CD4-positive, alpha-beta memory T cell (primary cell): ENCODE data around the gene ODF2L. TPM values are rescaled to one million over a fixed set of nuclear protein-coding genes. Genes with fewer than 3 reads are reported as not detected.

Experiments used
- CTCF ChIA-PET: fragments of 350-600 bp; sonication (Branson Sonifier 250); formaldehyde crosslinking; loops from one replicate; lab custom pipeline; 2021; ENCODE audit warnings: inconsistent platforms; ENCODE audit not compliant: partially characterized antibody; lab: Charles Lee
- POLR2A ChIA-PET: fragments of 350-600 bp; sonication (Branson Sonifier 250); formaldehyde crosslinking; loops from one replicate; lab custom pipeline; 2021; ENCODE audit not compliant: partially characterized antibody; lab: Charles Lee
- DNase-seq, 5 donors: peaks; one replicate each; pipeline versions ENCODE4 v3.0.0 to v3.0.0-alpha.2; 2020 to 2022; ENCODE audit warnings: mixed read lengths in 1 of 5
- H3K27ac ChIP-seq: one replicate; pipeline ENCODE4 v1.7.0; 2013; ENCODE audit warnings: low read depth, low read length
- H3K27me3 ChIP-seq: 2 replicates; pipeline ENCODE4 v1.7.0; 2013; ENCODE audit warnings: mild to moderate bottlenecking, low read length, moderate library complexity; ENCODE audit not compliant: insufficient read depth
- H3K36me3 ChIP-seq: 2 replicates; pipeline ENCODE4 v1.7.0; 2013; ENCODE audit warnings: mild to moderate bottlenecking, low read length, moderate library complexity; ENCODE audit not compliant: insufficient read depth
- H3K4me1 ChIP-seq: 2 replicates; pipeline ENCODE4 v1.7.0; 2013; ENCODE audit warnings: mild to moderate bottlenecking, low read length, moderate library complexity; ENCODE audit not compliant: insufficient read depth
- H3K4me3 ChIP-seq, 2 donors: one replicate each; pipeline ENCODE4 v1.7.0; 2013; ENCODE audit warnings: low read length in 2 of 2, mild to moderate bottlenecking in 1 of 2
- H3K9me3 ChIP-seq, 2 donors: one replicate each; pipeline ENCODE4 v1.7.0; 2013; ENCODE audit warnings: low read length in 2 of 2, control low read depth in 1 of 2; ENCODE audit not compliant: control insufficient read depth in 1 of 2
- H3K27ac Mint-ChIP-seq, 7 donors: one replicate each; pipeline ENCODE4 v1.8.0; 2020 to 2021; ENCODE audit warnings: mixed read lengths in 7 of 7, mild to moderate bottlenecking in 6 of 7, inconsistent platforms in 3 of 7, moderate library complexity in 3 of 7
- H3K27me3 Mint-ChIP-seq, 2 donors: one replicate each; pipeline ENCODE4 v1.8.0; 2020 to 2021; ENCODE audit warnings: mixed read lengths in 2 of 2
- H3K36me3 Mint-ChIP-seq, 2 donors: one replicate each; pipeline ENCODE4 v1.8.0; 2020 to 2021; ENCODE audit warnings: mixed read lengths in 2 of 2, inconsistent platforms in 1 of 2, mild to moderate bottlenecking in 1 of 2
- H3K4me1 Mint-ChIP-seq, 4 donors: one replicate each; pipeline ENCODE4 v1.8.0; 2020 to 2021; ENCODE audit warnings: mixed read lengths in 4 of 4, mild to moderate bottlenecking in 1 of 4
- H3K4me3 Mint-ChIP-seq, 8 donors: one replicate each; pipeline ENCODE4 v1.8.0; 2020 to 2021; ENCODE audit warnings: mixed read lengths in 8 of 8, mild to moderate bottlenecking in 7 of 8, moderate library complexity in 6 of 8, inconsistent platforms in 3 of 8
- H3K9me3 Mint-ChIP-seq, 8 donors: one replicate each; pipeline ENCODE4 v1.8.0; 2020 to 2021; ENCODE audit warnings: mixed read lengths in 8 of 8, mild to moderate bottlenecking in 5 of 8, inconsistent platforms in 3 of 8, moderate library complexity in 1 of 8
- intact Hi-C: fragments of 100-400 bp; cut with micrococcal nuclease; formaldehyde crosslinking; loops from one replicate; pipeline ENCODE4 v1.15.1; 2023
- polyA plus RNA-seq, 2 donors: library from polyadenylated mRNA; unstranded; fragments of 300-500 nt; fragmentation: Illumina TruSeq; gene quantifications; one replicate each; pipeline ENCODE4 v1.2.3, GENCODE V29; 2021
- total RNA-seq, 2 experiments: library from RNA; stranded (reverse); gene quantifications; one replicate each; pipeline ENCODE4 v1.2.3, GENCODE V29; 2021

Gene ODF2L
- total and polyA plus RNA-seq, 4 experiments from 2014 or later: 60.0 to 98.3 (median 78.8) TPM

GRCh38 chr1:86378813-86379212 is 17.3 kb downstream of the ODF2L start:
- no peak overlapping the region for H3K4me3 ChIP-seq
- H3K4me3 Mint-ChIP-seq: no peak overlapping the region
- ChIA-PET CTCF (interaction anchor here (1.4 to 5.4 kb wide), 6 partner anchors 17 to 128 kb away, joined by 4 to 65 read pairs (median 12); partner anchors contain the start of genes CLCA2 and ODF2L), POLR2A (interaction anchor here (1.3 kb wide), 1 partner anchor 9 kb away, joined by 3 read pairs; no protein-coding TSS in a partner anchor)
- no peaks in the 10 kb centered on the region for H3K27me3 Mint-ChIP-seq
- H3K27ac ChIP-seq: no peak overlapping the region
- peaks cover 40 to 46% of the 10 kb centered on the region in 2 donors for H3K36me3 Mint-ChIP-seq
- DNase-seq: no peak
- H3K9me3 ChIP-seq: no peaks in the 10 kb centered on the region
- no peaks in the 10 kb centered on the region for H3K36me3 ChIP-seq
- H3K27me3 ChIP-seq: no peaks in the 10 kb centered on the region
- peak overlapping the region in 1 of 7 donors; percentile 41 for H3K27ac Mint-ChIP-seq
- H3K4me1 ChIP-seq: peaks cover 16% of the 10 kb centered on the region
- intact Hi-C loops: no loop called here
- peaks cover 10 to 30% (median 12%) of the 10 kb centered on the region in 4 donors for H3K4me1 Mint-ChIP-seq
- peaks cover 0 to 2% (median 0%) of the 10 kb centered on the region in 8 donors for H3K9me3 Mint-ChIP-seq

GRCh38 chr1:86377341-86377740 is 18.8 kb downstream of the ODF2L start:
- Mint-ChIP-seq H3K4me3 (no peak overlapping the region), H3K9me3 (peaks cover 0 to 2% (median 0%) of the 10 kb centered on the region in 8 donors), H3K4me1 (peaks cover 6 to 15% (median 8%) of the 10 kb centered on the region in 4 donors), H3K27ac (peak overlapping the region in 2 of 7 donors; percentile 6 to 56), H3K36me3 (peaks cover 43 to 53% of the 10 kb centered on the region in 2 donors), H3K27me3 (no peaks in the 10 kb centered on the region)
- no peak overlapping the region for H3K4me3 ChIP-seq
- DNase-seq: no peak
- H3K36me3 ChIP-seq: no peaks in the 10 kb centered on the region
- peaks cover under 1% of the 10 kb centered on the region for H3K4me1 ChIP-seq
- H3K27me3 ChIP-seq: no peaks in the 10 kb centered on the region
- intact Hi-C loops: no loop called here
- no peak overlapping the region for H3K27ac ChIP-seq
- POLR2A ChIA-PET: no interaction called here
- H3K9me3 ChIP-seq: no peaks in the 10 kb centered on the region
- CTCF ChIA-PET: interaction anchor here (1.0 to 5.4 kb wide), 3 partner anchors 98 to 129 kb away, joined by 3 to 58 read pairs (median 4); no protein-coding TSS in a partner anchor

GRCh38 chr1:86375688-86376087 is 20.4 kb downstream of the ODF2L start:
- Mint-ChIP-seq H3K4me1 (peaks cover 4 to 7% (median 5%) of the 10 kb centered on the region in 4 donors), H3K9me3 (peaks cover 0 to 2% (median 0%) of the 10 kb centered on the region in 8 donors), H3K27me3 (no peaks in the 10 kb centered on the region), H3K4me3 (no peak overlapping the region), H3K27ac (no peak overlapping the region), H3K36me3 (peaks cover 49 to 56% of the 10 kb centered on the region in 2 donors)
- DNase-seq: no peak
- Histone ChIP-seq H3K27ac (no peak overlapping the region), H3K4me1 (no peaks in the 10 kb centered on the region), H3K9me3 (no peaks in the 10 kb centered on the region), H3K36me3 (no peaks in the 10 kb centered on the region), H3K27me3 (no peaks in the 10 kb centered on the region), H3K4me3 (no peak overlapping the region)
- POLR2A ChIA-PET: no interaction called here
- CTCF ChIA-PET: interaction anchor here (0.9 to 5.4 kb wide), 4 partner anchors 98 to 129 kb away, joined by 3 to 58 read pairs (median 3); no protein-coding TSS in a partner anchor
- intact Hi-C loops: no loop called here

GRCh38 chr1:86370601-86371022 is 25.5 kb downstream of the ODF2L start:
- peaks cover 40 to 48% of the 10 kb centered on the region in 2 donors for H3K36me3 Mint-ChIP-seq
- DNase-seq: no peak
- intact Hi-C loops: no loop called here
- no peak overlapping the region for H3K4me3 ChIP-seq
- H3K9me3 Mint-ChIP-seq: no peaks in the 10 kb centered on the region
- H3K27me3 ChIP-seq: no peaks in the 10 kb centered on the region
- POLR2A ChIA-PET: no interaction called here
- no peaks in the 10 kb centered on the region for H3K4me1 ChIP-seq
- CTCF ChIA-PET: interaction anchor here (1.7 kb wide), 1 partner anchor 131 kb away, joined by 7 read pairs; no protein-coding TSS in a partner anchor
- H3K36me3 ChIP-seq: no peaks in the 10 kb centered on the region
- H3K4me3 Mint-ChIP-seq: no peak overlapping the region
- H3K27me3 Mint-ChIP-seq: no peaks in the 10 kb centered on the region
- H3K27ac Mint-ChIP-seq: no peak overlapping the region
- H3K27ac ChIP-seq: no peak overlapping the region
- H3K4me1 Mint-ChIP-seq: peaks cover 0 to 4% (median under 1%) of the 10 kb centered on the region in 4 donors
- H3K9me3 ChIP-seq: no peaks in the 10 kb centered on the region

- H3K36me3 Mint-ChIP-seq: peaks cover 39% of the 10 kb centered on the region in 2 donors
- no peaks in the 10 kb centered on the region for H3K9me3 Mint-ChIP-seq
- POLR2A ChIA-PET: no interaction called here
- H3K4me1 ChIP-seq: no peaks in the 10 kb centered on the region
- H3K9me3 ChIP-seq: no peaks in the 10 kb centered on the region
- no peak overlapping the region for H3K27ac ChIP-seq
- no peaks in the 10 kb centered on the region for H3K27me3 ChIP-seq
- peaks cover 0 to 1% (median 0%) of the 10 kb centered on the region in 4 donors for H3K4me1 Mint-ChIP-seq
- no peaks in the 10 kb centered on the region for H3K36me3 ChIP-seq
- peak overlapping the region in 2 of 7 donors; percentile 3 to 12 for H3K27ac Mint-ChIP-seq
- CTCF ChIA-PET: no interaction called here
- intact Hi-C loops: no loop called here
- H3K4me3 ChIP-seq: no peak overlapping the region
- DNase-seq: no peak
- H3K27me3 Mint-ChIP-seq: no peaks in the 10 kb centered on the region
- H3K4me3 Mint-ChIP-seq: no peak overlapping the region
Observed at GRCh38 chr1:86365896-86366295, 30.2 kb downstream of the ODF2L start.

- POLR2A ChIA-PET: no interaction called here
- H3K36me3 Mint-ChIP-seq: peaks cover 42 to 49% of the 10 kb centered on the region in 2 donors
- intact Hi-C loops: no loop called here
Observed at GRCh38 chr1:86362807-86363206, 33.3 kb downstream of the ODF2L start.

GRCh38 chr1:86357796-86358195 is 38.3 kb downstream of the ODF2L start:
- no peaks in the 10 kb centered on the region for H3K9me3 ChIP-seq
- peaks cover 0 to 3% (median 0%) of the 10 kb centered on the region in 8 donors for H3K9me3 Mint-ChIP-seq
- no peak overlapping the region for H3K4me3 Mint-ChIP-seq
- H3K36me3 Mint-ChIP-seq: peaks cover 64 to 73% of the 10 kb centered on the region in 2 donors
- no peak overlapping the region for H3K27ac ChIP-seq
- ChIA-PET CTCF (interaction anchor here (1.5 kb wide), 1 partner anchor 116 kb away, joined by 3 read pairs; no protein-coding TSS in a partner anchor), POLR2A (no interaction called here)
- no peaks in the 10 kb centered on the region for H3K27me3 ChIP-seq
- intact Hi-C loops: no loop called here
- no peaks in the 10 kb centered on the region for H3K4me1 Mint-ChIP-seq
- H3K27me3 Mint-ChIP-seq: no peaks in the 10 kb centered on the region
- H3K4me3 ChIP-seq: no peak overlapping the region
- no peaks in the 10 kb centered on the region for H3K4me1 ChIP-seq
- no peak overlapping the region for H3K27ac Mint-ChIP-seq
- no peak for DNase-seq
- peaks cover 32% of the 10 kb centered on the region for H3K36me3 ChIP-seq

More at GRCh38 chr1:86362807-86363206, 33.3 kb downstream of the ODF2L start:
- no peak overlapping the region for H3K4me3 ChIP-seq
- H3K9me3 ChIP-seq: no peaks in the 10 kb centered on the region
- H3K27ac Mint-ChIP-seq: no peak overlapping the region
- H3K27ac ChIP-seq: no peak overlapping the region
- peaks cover 6% of the 10 kb centered on the region for H3K36me3 ChIP-seq
- CTCF ChIA-PET: interaction anchor here (2.6 kb wide), 1 partner anchor 341 kb away, joined by 8 read pairs; the partner anchor contains the start of gene SH3GLB1
- no peaks in the 10 kb centered on the region for H3K4me1 Mint-ChIP-seq
- H3K9me3 Mint-ChIP-seq: no peaks in the 10 kb centered on the region
- H3K4me3 Mint-ChIP-seq: no peak overlapping the region
- DNase-seq: no peak
- H3K27me3 ChIP-seq: no peaks in the 10 kb centered on the region
- H3K4me1 ChIP-seq: no peaks in the 10 kb centered on the region
- no peaks in the 10 kb centered on the region for H3K27me3 Mint-ChIP-seq
